Adipocyte (in vitro differentiated cells): Measurements from ENCODE around the gene GGT7.
A peak's percentile ranks its signal among the peaks of the same experiment; 100 is the strongest.
"Not testable (repeated sequence)": the region's sequence is repeated elsewhere in the genome, so short reads cannot be mapped to it uniquely, and the experiment has no call there.

Experiments
- DNase-seq: peaks from one replicate; pipeline ENCODE4 v3.0.0-alpha.2; 2015; ENCODE audit warnings: low read depth
- H3K27me3 ChIP-seq: replicated peaks from 2 replicates; pipeline ENCODE4 v1.7.0; 2013; ENCODE audit warnings: mild to moderate bottlenecking, low read length, moderate library complexity; ENCODE audit not compliant: control insufficient read depth, insufficient read depth
- H3K36me3 ChIP-seq: 2 replicates; pipeline ENCODE4 v1.7.0; 2013; ENCODE audit warnings: low read length, mild to moderate bottlenecking, moderate library complexity; ENCODE audit not compliant: control insufficient read depth, insufficient read depth, severe bottlenecking
- H3K4me1 ChIP-seq: 2 replicates; pipeline ENCODE4 v1.7.0; 2013; ENCODE audit warnings: mild to moderate bottlenecking, low read length, moderate library complexity; ENCODE audit not compliant: control insufficient read depth, insufficient read depth
- H3K4me3 ChIP-seq: 2 replicates; pipeline ENCODE4 v1.7.0; 2013; ENCODE audit warnings: mild to moderate bottlenecking, low read length, moderate library complexity
- H3K9ac ChIP-seq: 2 replicates; pipeline ENCODE4 v1.7.0; 2013; ENCODE audit warnings: mild to moderate bottlenecking, low read length, moderate library complexity
- H3K9me3 ChIP-seq: 2 replicates; pipeline ENCODE4 v1.7.0; 2013; ENCODE audit warnings: mild to moderate bottlenecking, low read length, moderate library complexity; ENCODE audit not compliant: control insufficient read depth

GGT7 gene

DNA sequence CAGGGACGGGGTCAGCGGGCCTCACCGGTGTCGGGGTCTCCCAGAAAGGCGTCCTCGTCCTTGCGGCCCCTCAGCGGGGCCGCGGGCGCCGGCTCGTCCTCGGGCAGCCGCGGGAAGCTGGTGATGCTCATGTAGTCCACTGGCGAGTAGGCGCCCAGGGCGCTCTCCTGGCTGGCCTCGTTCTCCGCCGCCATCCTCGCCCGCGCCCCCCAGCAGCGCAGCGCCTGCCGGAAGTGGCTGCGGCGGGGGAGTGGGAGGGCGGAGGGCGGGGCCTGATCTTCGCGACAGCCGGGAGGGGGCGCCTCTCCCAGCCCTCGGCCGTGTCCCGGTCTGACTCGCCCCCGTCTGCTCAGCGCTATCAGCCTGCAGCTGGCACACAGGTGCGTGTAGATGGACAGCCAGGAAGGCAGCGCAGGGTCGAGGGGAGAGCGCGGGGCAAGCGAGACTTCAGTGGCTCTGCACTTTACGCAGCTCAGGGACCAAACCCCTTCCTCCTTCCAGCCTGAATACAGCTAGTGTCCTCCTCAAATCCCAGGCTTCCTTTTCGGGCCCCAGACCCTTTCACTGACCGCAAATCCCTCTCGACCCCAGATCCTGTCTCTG, at the start of gene GGT7:
GGT7 (minus strand) TSS at position 235 of the 603 bp plus-strand sequence; CDS start at position 194, 41 bp downstream.
- Histone ChIP-seq H3K4me1 (peaks cover 28% of the 10 kb centered on the region), H3K4me3 (peak within 1 kb of the TSS; percentile 92), H3K9ac (peak within 1 kb of the TSS; percentile 89), H3K27me3 (no peaks in the 10 kb centered on the region), H3K9me3 (no peaks in the 10 kb centered on the region), H3K36me3 (no peaks in the 10 kb centered on the region)
- peak; percentile 94 for DNase-seq

DNA sequence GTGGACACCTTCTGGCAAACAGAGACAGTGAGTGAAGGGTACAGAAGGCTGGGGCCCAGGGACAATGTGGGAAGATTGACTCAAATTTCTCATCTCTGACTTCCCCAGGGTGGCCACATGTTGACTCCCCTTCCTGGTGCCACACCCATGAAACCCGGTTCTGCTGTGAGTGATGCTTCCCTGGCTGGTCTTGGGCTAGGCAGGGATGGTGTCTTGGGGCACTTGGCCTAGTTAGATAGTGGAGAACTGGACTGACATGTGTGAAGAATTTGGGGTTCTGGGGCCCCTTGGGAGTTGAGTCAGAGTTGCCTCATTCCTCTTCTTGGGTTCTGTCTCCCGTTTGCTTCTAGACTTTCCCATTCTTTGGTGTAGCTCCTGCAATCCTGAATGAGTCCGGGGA, 48.8 kb upstream of the GGT7 start:
- Histone ChIP-seq H3K9ac (no peak overlapping the region), H3K36me3 (peaks cover 95% of the 10 kb centered on the region), H3K27me3 (no peaks in the 10 kb centered on the region), H3K4me1 (peaks cover 29% of the 10 kb centered on the region), H3K9me3 (no peaks in the 10 kb centered on the region), H3K4me3 (no peak overlapping the region)
- no peak for DNase-seq

- H3K9ac ChIP-seq: no peak overlapping the region
- H3K9me3 ChIP-seq: no peaks in the 10 kb centered on the region
- no peaks in the 10 kb centered on the region for H3K27me3 ChIP-seq
- H3K4me3 ChIP-seq: no peak overlapping the region
- DNase-seq: no peak
- H3K36me3 ChIP-seq: peaks cover 95% of the 10 kb centered on the region
- peaks cover 24% of the 10 kb centered on the region for H3K4me1 ChIP-seq
Measured at GRCh38 chr20:34920055-34920454, 47.4 kb upstream of the GGT7 start.

- peaks cover 11% of the 10 kb centered on the region for H3K4me1 ChIP-seq
- peaks cover 100% of the 10 kb centered on the region for H3K36me3 ChIP-seq
Measured at GRCh38 chr20:34916774-34917354, 44.2 kb upstream of the GGT7 start.

DNA sequence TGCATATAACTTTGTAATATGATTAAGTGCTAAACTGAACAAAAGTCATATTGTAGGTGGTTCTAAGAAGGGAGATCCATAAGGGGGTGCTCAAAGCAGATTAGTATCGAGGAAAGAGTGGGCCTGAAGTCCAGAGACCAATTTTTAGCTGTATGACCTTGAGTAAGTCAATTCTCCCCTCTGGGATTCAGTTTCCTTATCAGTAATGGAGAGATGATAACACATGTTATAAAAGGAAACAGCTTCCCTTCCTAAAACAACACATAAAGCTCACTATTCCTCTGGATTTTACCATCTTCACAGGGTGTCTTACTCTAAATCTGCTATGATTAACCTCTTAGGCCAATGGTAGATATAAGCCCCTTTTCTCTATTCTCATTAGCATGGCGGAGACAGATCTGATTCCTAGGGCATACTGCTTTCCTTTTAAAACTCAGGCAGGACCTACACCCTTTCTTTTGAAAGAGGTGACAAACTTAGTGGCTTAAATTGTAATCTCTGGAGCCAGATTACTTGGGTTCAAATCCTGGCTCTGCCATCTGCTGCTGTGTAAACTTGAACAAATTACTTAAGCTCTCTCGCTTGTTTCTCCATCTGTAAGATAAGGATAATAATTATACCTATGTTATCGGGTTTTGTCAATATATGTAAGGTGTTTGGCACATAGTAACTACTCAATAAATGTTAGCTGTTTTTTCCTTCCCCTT, 43.2 kb upstream of the GGT7 start:
- peaks cover 91% of the 10 kb centered on the region for H3K36me3 ChIP-seq
- H3K9me3 ChIP-seq: no peaks in the 10 kb centered on the region
- no peak overlapping the region for H3K9ac ChIP-seq
- no peaks in the 10 kb centered on the region for H3K27me3 ChIP-seq
- no peak overlapping the region for H3K4me3 ChIP-seq
- peaks cover 2% of the 10 kb centered on the region for H3K4me1 ChIP-seq
- no peak for DNase-seq

More at GRCh38 chr20:34916774-34917354, 44.2 kb upstream of the GGT7 start:
- Histone ChIP-seq H3K9me3 (no peaks in the 10 kb centered on the region), H3K27me3 (no peaks in the 10 kb centered on the region), H3K9ac (no peak overlapping the region), H3K4me3 (no peak overlapping the region)
- no peak for DNase-seq

DNA sequence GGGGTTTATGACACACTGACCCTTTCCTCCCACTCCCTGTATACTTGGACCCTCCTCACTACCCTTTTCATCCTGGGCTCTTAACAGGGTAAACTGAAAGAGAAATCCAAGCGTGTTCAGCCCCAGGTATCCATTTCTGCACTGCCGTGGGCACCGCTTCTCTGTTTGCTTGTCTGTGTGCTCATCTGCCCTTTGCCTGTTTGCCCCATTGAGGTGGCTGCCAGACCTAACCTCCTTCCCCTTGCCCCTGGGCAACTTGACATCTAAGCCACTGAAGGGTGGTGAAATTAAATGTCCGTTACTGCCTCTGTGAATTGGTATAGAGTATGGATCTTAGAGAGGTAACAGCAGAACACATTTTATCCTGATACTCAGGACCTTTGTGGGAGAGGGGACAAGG, 42.5 kb upstream of the GGT7 start:
- no peak overlapping the region for H3K4me3 ChIP-seq
- no peak overlapping the region for H3K9ac ChIP-seq
- H3K36me3 ChIP-seq: peaks cover 91% of the 10 kb centered on the region
- H3K9me3 ChIP-seq: no peaks in the 10 kb centered on the region
- peaks cover 2% of the 10 kb centered on the region for H3K4me1 ChIP-seq
- DNase-seq: no peak
- H3K27me3 ChIP-seq: no peaks in the 10 kb centered on the region

DNA sequence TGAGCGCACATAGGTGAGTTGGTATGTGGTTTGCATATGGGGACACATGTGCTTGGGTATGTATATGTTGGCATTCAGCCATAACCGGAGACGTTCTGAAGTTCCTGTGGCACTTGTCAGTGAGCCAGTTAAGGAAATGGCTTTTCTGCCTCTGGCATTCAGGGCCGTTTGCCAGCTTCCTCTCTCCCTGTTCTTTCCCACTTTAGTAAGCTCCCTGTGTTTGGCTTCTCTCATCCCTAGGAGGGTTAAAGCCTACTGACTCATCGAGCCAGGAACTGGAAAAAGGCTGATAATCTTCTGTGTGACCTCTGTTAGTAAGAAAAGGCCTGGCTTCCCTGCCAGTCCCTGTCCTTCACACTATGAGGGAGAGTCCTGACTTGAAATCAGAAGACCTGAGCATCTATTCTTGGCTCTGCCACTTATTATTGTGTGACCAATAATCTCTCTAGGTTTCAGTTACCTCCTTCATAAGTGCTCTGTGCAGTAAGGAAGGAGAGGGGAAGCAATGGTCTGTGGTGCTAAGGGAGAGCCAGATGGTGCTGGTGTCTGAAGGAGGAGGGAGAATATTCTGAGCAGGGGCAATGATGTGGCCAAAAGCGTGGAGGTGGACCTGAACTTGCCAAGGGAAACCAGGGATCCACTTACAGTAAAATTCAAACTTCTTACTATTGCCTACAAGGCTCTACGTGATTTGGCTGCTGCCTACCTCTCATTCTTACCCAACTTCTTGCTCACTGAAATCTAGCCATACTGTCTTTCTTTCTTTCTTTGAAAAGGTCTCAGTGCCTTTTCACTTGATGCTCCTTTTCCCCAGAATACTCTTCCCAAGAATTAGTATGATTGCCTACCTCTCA, 35.2 kb upstream of the GGT7 start:
- Histone ChIP-seq H3K9me3 (no peaks in the 10 kb centered on the region), H3K4me3 (peak overlapping the region; percentile 41), H3K9ac (peak overlapping the region; percentile 53), H3K27me3 (no peaks in the 10 kb centered on the region), H3K36me3 (peaks cover 56% of the 10 kb centered on the region), H3K4me1 (peaks cover 34% of the 10 kb centered on the region)
- peak; percentile 75 for DNase-seq

DNA sequence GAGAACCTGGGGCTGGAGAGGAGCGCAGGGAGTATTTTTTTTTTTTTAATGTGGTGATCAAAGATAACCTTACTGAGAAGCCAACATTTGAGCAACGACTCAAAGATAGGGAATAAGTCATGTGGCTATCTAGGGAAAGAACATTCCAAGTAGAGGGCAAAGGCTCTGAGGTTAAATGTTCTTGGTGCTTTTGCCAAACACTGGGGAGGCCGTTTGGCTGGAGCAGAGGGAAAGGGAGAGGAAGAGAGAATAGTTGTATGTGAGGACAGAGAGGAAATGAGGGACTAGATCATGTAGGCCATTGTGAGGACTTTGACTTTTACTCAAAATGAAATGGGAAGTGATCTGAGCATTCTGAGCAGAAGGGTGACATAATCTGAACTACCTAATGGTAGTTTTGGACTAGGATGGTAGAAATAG, 31.6 kb upstream of the GGT7 start:
- peaks cover 60% of the 10 kb centered on the region for H3K36me3 ChIP-seq
- no peaks in the 10 kb centered on the region for H3K9me3 ChIP-seq
- peak overlapping the region; percentile 19 for H3K4me3 ChIP-seq
- H3K9ac ChIP-seq: peak overlapping the region; percentile 51
- H3K27me3 ChIP-seq: no peaks in the 10 kb centered on the region
- DNase-seq: no peak
- H3K4me1 ChIP-seq: peaks cover 38% of the 10 kb centered on the region

DNA sequence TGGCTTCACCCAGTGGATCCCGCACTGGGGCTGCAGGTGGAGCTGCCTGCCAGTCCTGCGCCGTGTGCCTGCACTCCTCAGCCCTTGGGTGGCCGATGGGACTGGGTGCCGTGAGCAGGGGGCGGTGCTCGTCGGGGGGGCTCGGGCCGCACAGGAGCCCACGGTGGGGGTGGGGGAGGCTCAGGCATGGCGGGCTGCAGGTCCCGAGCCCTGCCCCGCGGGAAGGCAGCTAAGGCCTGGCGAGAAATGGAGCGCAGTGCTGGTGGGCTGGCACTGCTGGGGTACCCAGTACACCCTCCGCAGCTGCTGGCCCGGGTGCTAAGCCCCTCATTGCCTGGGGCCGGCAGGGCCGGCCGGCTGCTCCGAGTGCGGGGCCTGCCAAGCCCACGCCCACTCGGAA, 26.1 kb upstream of the GGT7 start:
- not testable (repeated sequence) for H3K9ac ChIP-seq, DNase-seq, H3K27me3 ChIP-seq, H3K4me3 ChIP-seq, H3K9me3 ChIP-seq
- Histone ChIP-seq H3K4me1 (peaks cover 34% of the 10 kb centered on the region), H3K36me3 (peaks cover 71% of the 10 kb centered on the region)

- Histone ChIP-seq H3K36me3 (peaks cover 70% of the 10 kb centered on the region), H3K4me1 (peaks cover 28% of the 10 kb centered on the region)
- H3K27me3 ChIP-seq, H3K4me3 ChIP-seq, H3K9me3 ChIP-seq, H3K9ac ChIP-seq, DNase-seq: not testable (repeated sequence)
Measured at GRCh38 chr20:34898129-34898528, 25.5 kb upstream of the GGT7 start.

- no peak for DNase-seq
- H3K4me1 ChIP-seq: peaks cover 32% of the 10 kb centered on the region
- H3K9me3 ChIP-seq: no peaks in the 10 kb centered on the region
- peaks cover 62% of the 10 kb centered on the region for H3K36me3 ChIP-seq
- H3K4me3 ChIP-seq: no peak overlapping the region
- H3K9ac ChIP-seq: no peak overlapping the region
- H3K27me3 ChIP-seq: no peaks in the 10 kb centered on the region
Measured at GRCh38 chr20:34896086-34896621, 23.5 kb upstream of the GGT7 start.
